Panc1 (cell line): ENCODE results near the gene SGCB. TPM values are rescaled to one million over a fixed set of nuclear protein-coding genes. Genes with fewer than 3 reads are reported as not detected.

Experiments
- ATAC-seq: fragments of 200-7000 bp; cut with Tn5 transposase; 2 replicates; pipeline ENCODE4 v1.9.1; 2020; ENCODE audit warnings: mild to moderate bottlenecking, moderate library complexity
- BruUV-seq: library from RNA; stranded (reverse); fragments of 400-500 nt; replicated peaks from 2 replicates; lab custom pipeline; 2021; lab: Mats Ljungman, UMichigan
- CTCF ChIA-PET: fragments of 300-600 bp; sonication (Branson Sonifier 250); formaldehyde crosslinking; loops from one replicate; lab custom pipeline; 2022; ENCODE audit warnings: antibody characterized with exemption; lab: Charles Lee
- POLR2A ChIA-PET: fragments of 300-600 bp; sonication (Branson Sonifier 250); formaldehyde crosslinking; loops from one replicate; lab custom pipeline; 2022; ENCODE audit warnings: antibody characterized with exemption; lab: Charles Lee
- DNase-seq: peaks from one replicate; pipeline ENCODE4 v3.0.0-alpha.2; 2010; ENCODE audit warnings: low read depth, low spot score
- H3K27ac ChIP-seq: 2 replicates; pipeline ENCODE4 v1.5.1; 2011; ENCODE audit warnings: mild to moderate bottlenecking, low read length, inconsistent platforms
- H3K27me3 ChIP-seq: fragments of 200-500 bp; sonication (Bioruptor generic); 2 replicates; pipeline ENCODE4 v1.6.0; 2014; ENCODE audit warnings: low read length, inconsistent platforms; ENCODE audit not compliant: control insufficient read depth, insufficient read depth
- H3K36me3 ChIP-seq: fragments of 200-500 bp; sonication (Bioruptor generic); 2 replicates; pipeline ENCODE4 v1.5.1; 2014; ENCODE audit warnings: inconsistent platforms, mild to moderate bottlenecking, low read length, moderate library complexity; ENCODE audit not compliant: control insufficient read depth, insufficient read depth
- H3K4me1 ChIP-seq: 2 replicates; pipeline ENCODE4 v1.5.1; 2011; ENCODE audit warnings: inconsistent platforms, mild to moderate bottlenecking, low read length, moderate library complexity; ENCODE audit not compliant: control insufficient read depth, insufficient read depth
- H3K4me3 ChIP-seq, 2 experiments: 2 replicates each; pipeline ENCODE4 v1.5.1; 2011 to 2012; ENCODE audit warnings: low read depth in 2 of 2, low read length in 2 of 2, mild to moderate bottlenecking in 2 of 2, inconsistent platforms in 1 of 2, moderate library complexity in 1 of 2
- H3K9me3 ChIP-seq: fragments of 200-500 bp; sonication (Bioruptor generic); 2 replicates; pipeline ENCODE4 v1.5.1; 2014; ENCODE audit warnings: low read depth, mild to moderate bottlenecking, inconsistent platforms, low read length, moderate library complexity; ENCODE audit not compliant: control insufficient read depth, insufficient read depth
- CTCF ChIP-seq: fragments of 450-650 bp; IDR thresholded peaks from 2 replicates; pipeline ENCODE4 v1.5.1; 2017; ENCODE audit warnings: mild to moderate bottlenecking
- POLR2AphosphoS5 ChIP-seq: IDR thresholded peaks from 2 replicates; pipeline ENCODE4 v1.6.1; 2012; ENCODE audit warnings: mild to moderate bottlenecking, low read depth, low read length, moderate library complexity
- REST ChIP-seq, 2 experiments: IDR thresholded peaks; 2 replicates each; pipeline ENCODE4 v1.6.1; 2011 to 2012; ENCODE audit warnings: low read depth in 2 of 2, control low read depth in 1 of 2, low read length in 1 of 2, mild to moderate bottlenecking in 1 of 2, moderate library complexity in 1 of 2; ENCODE audit not compliant: insufficient read depth in 1 of 2
- SIN3A ChIP-seq: IDR thresholded peaks from 2 replicates; pipeline ENCODE4 v1.6.1; 2012; ENCODE audit warnings: low read depth, mild to moderate bottlenecking, low read length, moderate library complexity, borderline replicate concordance; ENCODE audit not compliant: insufficient read depth
- TCF7L2 ChIP-seq: IDR thresholded peaks from 2 replicates; pipeline ENCODE4 v1.6.1; 2011; ENCODE audit warnings: mild to moderate bottlenecking, low read depth, low read length, inconsistent platforms
- in situ Hi-C: cut with HindIII; loops from 2 replicates; pipeline ENCODE4 v1.10.0; 2016; ENCODE audit warnings: low sequenced_read_pairs, low pct_unique_long_range_greater_than_20kb
- intact Hi-C: fragments of 100-400 bp; cut with micrococcal nuclease; formaldehyde crosslinking; loops from one replicate; pipeline ENCODE4 v1.10.0; 2022; ENCODE audit not compliant: unreplicated experiment
- total RNA-seq: library from RNA; stranded (reverse); gene quantifications from one replicate; pipeline ENCODE4 v1.2.1, GENCODE V29; 2021; ENCODE audit not compliant: unreplicated experiment

The SGCB gene
- total RNA-seq, 1 experiment from 2014 or later: 27.6 TPM

- Histone ChIP-seq H3K27me3 (peaks cover 2% of the 10 kb centered on the region), H3K9me3 (no peaks in the 10 kb centered on the region), H3K4me3 (no peak overlapping the region), H3K36me3 (no peaks in the 10 kb centered on the region), H3K27ac (no peak overlapping the region), H3K4me1 (no peaks in the 10 kb centered on the region)
- no peak for ATAC-seq
- POLR2A ChIA-PET: no interaction called here
- DNase-seq: no peak
- intact Hi-C loops (no loop called here), in situ Hi-C loops (no loop called here)
- no peak for TF ChIP-seq REST (IDR thresholded peaks at IDR 0.05; ENCODE audit: insufficient read depth in 1 of 2, low read depth in 2 of 2, low read length in 1 of 2)
- TF ChIP-seq CTCF: no peak
- CTCF ChIA-PET: no interaction called here
- BruUV-seq: no TSS peak
These were observed 20.2 kb upstream of the SGCB start for GRCh38 chr4:52058275-52058674.

GRCh38 chr4:52057196-52057595 is 19.1 kb upstream of the SGCB start:
- no peak for DNase-seq
- in situ Hi-C loops: no loop called here
- TF ChIP-seq SIN3A: no peak
- no peak for TF ChIP-seq POLR2AphosphoS5
- no peak for TF ChIP-seq CTCF
- no peak for TF ChIP-seq REST (IDR thresholded peaks at IDR 0.05; ENCODE audit: insufficient read depth in 1 of 2, low read depth in 2 of 2, low read length in 1 of 2)
- no peak for TF ChIP-seq TCF7L2
- no peaks in the 10 kb centered on the region for H3K4me1 ChIP-seq
- no peak for ATAC-seq
- intact Hi-C loops: no loop called here
- CTCF ChIA-PET: no interaction called here
- H3K36me3 ChIP-seq: no peaks in the 10 kb centered on the region
- BruUV-seq: no TSS peak
- no peak overlapping the region for H3K4me3 ChIP-seq
- H3K27me3 ChIP-seq: peaks cover 11% of the 10 kb centered on the region
- H3K27ac ChIP-seq: no peak overlapping the region
- POLR2A ChIA-PET: no interaction called here
- no peaks in the 10 kb centered on the region for H3K9me3 ChIP-seq
